GM04503 (cell line): Measurements from ENCODE around the gene LRMDA.
A peak's percentile ranks its signal among the peaks of the same experiment; 100 is the strongest.

Experiments used
- DNase-seq: peaks from one replicate; pipeline ENCODE4 v3.0.0-alpha.2; 2012; ENCODE audit warnings: low read depth

Gene LRMDA

DNA sequence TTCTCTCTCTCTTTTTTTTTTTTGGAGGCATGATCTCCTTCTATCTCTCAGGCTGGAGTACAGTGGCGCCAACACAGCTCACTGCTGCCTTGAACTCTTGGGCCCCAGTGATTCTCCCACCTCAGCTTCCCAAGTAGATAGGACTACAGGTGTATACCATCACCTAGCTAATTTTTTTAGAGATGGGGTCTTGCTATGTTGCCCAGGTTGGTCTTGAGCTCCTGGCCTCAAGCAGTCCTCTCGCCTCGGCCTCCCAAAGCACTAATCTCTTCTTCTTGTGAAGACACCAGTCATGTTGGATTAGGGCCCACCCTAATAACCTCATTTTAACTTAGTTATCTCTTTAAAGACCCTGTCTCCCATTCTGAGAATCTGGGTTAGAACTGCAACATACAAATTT, 45.6 kb downstream of the LRMDA start:
- no peak for DNase-seq

GRCh38 chr10:75477680-75478079, 46.3 kb downstream of the LRMDA start:
- no peak for DNase-seq

DNA sequence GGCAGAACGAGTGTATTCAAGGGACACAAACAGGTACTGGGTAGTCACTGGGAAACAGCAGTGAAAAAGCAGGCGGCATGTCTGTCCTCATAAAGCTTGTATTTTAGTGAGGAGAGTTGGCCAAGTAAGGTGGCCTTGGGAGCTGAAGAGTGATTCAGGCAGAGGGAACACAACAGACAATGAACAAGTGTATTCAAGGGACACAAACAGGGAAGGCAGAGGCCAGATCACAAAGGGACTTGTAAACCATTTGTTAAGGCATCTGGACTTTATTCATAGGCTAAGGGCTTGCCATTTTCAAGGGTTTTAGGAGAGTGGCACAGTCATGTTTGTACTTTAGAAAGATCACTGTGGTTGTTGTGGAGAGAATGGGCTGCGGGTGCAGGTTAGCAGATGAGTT, 49.0 kb downstream of the LRMDA start:
- no peak for DNase-seq

DNA sequence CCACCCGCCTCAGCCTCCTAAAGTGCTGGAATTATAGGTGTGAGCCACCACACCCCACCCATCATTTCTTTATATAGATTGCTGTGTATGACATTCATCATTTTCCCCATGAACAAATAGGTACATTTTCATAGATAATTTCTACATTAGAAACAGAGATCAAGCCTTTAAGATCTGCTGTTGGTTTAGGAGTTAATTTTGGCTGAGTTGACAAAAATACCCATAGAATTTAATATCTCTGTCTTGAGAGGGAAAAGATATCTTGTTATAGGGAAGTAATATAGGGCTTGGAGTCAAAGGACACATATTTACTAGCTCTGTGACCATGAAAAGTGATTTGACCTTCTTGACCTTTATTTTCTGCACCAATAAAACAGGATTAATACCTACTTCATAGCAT, 51.8 kb downstream of the LRMDA start:
- no peak for DNase-seq

GRCh38 chr10:75484717-75485116, 53.3 kb downstream of the LRMDA start:
- DNase-seq = no peak

- DNase-seq = no peak
Observed at GRCh38 chr10:75486591-75486990, 55.2 kb downstream of the LRMDA start.

GRCh38 chr10:75487087-75487754, 55.8 kb downstream of the LRMDA start:
- DNase-seq = no peak

GRCh38 chr10:75487755-75488125, 56.3 kb downstream of the LRMDA start:
- no peak for DNase-seq

DNA sequence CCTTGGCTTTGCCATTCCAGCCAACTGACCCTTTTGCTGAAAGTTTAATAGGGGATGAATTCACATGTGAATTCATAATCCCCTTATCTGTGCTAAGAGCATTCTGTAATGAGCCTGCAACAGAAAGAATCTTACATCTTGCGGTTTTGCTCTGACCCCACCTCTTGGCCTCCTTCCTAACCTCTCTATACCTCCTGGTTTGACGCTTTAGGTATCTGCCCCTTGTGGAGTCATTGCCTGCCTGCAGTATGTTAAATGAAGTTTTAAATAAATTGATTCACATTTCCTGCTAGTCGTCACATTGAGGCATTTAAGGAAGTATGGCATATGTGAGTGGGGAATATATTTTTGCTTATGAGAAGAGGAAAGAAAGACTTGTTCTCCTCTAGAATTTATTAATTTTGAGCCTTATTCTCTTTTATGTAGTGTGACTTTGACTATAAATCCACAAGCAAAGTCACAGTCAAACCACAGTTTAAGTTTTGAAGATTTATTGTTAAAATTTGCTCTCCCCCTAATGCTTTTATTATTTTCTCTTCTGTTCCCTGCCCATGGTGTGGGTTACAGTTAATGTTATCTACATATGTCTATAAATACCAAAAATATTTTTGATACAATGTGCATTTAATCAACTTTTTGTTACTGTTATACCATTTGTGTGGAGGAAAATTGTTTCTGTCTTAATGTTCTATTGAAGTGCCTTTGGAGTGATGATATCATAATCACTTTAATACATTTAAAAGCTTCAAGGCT, 60.9 kb downstream of the LRMDA start:
- no peak for DNase-seq

DNA sequence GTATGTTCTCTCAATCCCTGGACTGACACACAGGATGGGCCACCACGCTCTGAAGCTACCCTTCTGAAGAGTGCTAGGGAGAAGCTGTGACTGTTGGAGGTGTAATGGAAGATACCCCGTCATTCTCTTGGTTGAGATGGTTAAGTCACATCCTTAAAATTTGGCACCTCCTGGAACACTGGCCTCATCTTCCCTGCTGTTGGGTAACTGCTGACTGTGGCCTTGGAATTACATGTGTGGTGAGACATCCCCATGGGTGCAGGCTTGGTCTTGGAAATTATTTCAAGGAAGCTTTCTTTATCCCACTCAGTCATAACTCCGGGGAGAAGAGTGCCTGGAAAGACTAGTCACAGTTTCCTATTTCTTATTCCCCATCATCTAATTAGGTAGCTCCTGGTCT, 62.0 kb downstream of the LRMDA start:
- no peak for DNase-seq

DNA sequence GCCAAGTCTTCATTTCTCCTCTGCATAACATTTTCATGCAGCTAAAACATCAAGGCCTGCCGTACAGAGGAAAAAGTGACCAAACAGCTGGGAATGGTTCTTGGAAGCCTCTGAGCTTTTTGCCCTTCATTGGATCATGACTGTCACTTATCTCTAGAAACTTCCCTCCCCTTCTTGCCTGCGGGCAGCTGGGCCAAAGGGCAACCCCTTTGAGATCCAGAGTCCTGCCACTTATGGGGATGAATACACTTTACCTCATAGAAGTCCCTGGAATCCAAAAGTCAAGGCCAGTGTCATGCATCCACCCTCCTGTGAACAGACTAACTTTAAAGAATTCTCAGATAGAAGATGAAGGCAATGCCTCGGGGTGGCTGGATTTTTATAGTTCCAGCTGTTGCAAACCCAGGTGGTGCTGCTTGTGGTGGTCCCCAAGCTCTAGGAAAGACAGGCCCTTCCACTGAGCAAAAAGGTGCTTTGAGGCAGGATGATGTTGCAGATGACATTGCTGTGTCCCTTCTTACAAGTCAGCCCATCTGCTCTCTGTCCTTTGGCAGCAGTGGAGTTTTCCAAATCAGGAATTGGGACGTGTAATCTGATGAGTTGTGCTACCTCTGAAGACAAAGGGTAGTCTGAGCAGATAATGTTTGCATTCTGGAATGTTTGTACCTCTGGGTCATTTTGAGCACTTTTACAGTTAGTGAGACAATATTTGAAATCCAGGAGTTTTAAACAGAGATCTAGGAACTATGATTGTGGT, 64.2 kb downstream of the LRMDA start:
- DNase-seq = no peak

- DNase-seq = no peak
Observed at GRCh38 chr10:75496191-75496567, 64.8 kb downstream of the LRMDA start.

DNA sequence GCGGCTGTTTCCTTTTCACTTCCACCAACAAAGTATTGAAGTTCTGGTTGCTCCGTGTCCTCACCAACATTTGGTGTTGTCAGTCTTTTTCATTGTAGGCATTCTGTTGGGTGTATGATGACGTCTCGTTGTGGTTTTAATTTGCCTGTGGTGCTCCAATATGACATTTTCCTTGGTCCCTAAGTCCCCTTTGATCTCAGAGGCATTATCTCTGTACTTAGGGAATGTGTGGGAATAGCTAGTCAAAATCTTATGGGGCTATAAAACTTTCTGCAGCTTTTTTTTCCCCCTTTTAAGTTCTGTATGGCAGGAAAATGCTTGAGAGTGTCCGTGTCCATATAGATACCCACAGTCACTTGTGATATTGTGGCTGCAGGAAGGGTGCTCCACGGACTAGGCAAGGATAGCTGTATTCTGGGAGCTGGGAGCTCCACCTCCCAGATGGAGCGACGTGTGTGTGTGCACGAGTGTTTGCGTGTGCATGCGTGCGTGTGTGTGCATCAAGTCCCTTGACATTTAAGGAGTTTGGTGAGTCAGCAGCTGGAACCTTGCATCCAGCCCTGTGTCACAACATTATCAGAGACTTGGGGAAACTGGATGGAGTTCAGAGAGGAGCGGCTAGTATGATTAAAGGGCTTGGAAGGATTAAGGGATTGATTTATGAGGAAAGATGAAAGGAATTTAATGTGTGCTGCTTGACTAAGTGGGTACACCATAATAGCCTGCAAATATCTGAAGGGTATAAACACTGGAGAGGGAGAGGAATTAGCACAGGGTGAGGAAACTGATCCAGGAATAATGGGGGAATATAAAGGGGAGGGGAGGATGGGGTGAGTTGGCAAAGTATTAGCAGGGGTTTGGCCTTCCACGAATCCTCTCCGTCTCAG, 66.8 kb downstream of the LRMDA start:
- peak; percentile 55 for DNase-seq

DNA sequence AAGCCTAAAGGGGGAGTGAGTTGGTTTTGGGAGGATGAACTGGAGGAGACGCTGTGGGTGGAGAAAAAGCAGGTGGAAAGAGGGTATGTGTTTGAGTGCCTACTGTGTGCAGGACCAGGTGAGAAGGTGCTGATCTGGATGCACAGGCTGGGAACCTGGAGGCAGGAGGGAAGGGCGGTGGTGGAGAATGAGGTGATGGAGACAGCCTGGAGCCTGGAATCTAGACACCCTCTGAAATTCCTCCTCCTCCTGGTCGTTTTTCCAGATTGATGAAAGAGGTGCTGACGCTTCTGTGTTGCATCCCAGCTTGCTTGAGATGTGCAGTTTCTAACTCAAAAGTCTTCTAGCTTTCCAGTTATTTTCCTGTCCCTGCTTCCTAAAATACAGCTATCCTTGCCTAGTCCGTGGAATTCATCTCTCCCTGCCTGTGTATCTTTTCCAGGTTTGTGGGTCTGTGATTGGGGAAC, 67.5 kb downstream of the LRMDA start:
- DNase-seq = no peak

GRCh38 chr10:75499556-75500160, 68.2 kb downstream of the LRMDA start:
- DNase-seq = no peak

- no peak for DNase-seq
Observed at GRCh38 chr10:75502389-75502788, 71.0 kb downstream of the LRMDA start.

- no peak for DNase-seq
Observed at GRCh38 chr10:75502838-75503237, 71.4 kb downstream of the LRMDA start.

DNA sequence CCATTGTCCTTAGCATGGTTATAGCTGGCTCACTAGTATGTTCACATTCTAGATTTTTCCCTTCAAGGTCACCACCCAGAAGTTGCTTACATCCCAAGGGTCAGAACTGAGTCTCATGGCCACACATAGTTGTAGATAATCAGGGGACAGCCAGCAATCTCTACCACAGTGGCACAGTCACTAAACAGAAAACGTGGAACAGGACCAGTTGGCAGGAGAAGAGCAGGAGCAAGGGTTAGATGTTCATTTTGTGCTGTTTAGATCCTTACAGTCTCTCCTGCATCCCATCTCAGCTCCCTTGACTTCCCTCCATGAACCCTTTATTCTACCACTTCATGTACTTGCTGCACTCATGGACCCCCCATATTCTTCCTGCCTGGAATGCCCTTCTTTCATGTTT, 73.9 kb downstream of the LRMDA start:
- no peak for DNase-seq

DNA sequence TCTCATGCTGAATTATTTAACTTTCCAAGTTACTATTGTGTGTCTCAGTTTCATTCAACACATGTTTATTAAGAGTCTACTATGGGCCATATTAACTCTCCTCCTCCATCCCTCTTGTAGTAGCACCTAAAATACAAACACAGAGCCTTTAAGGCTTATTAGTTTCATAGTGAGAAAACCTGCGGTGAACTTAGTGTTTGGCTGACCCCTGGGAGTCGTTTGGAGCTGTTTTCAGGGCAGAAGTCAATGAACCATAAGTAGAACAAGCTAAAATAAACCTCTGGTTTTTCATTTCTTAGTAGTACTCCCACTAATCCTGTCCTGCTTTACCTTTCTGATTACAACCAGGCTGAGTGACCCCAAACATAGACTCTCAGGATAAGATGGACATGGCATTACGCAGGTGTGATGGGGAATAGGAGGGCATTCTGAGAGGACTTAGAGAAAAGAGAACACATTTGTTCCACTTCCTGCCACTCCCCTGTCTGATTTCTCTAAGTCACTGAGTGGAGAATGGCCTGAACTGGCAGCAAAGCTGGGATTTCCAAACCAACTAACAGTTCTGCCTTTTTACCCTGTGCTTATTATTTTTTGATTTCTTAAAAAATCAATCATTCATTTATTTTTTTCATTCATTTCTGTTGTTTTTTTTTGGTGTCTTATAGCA, 74.5 kb downstream of the LRMDA start:
- DNase-seq = no peak

GRCh38 chr10:75506930-75507329, 75.5 kb downstream of the LRMDA start:
- DNase-seq = no peak

DNA sequence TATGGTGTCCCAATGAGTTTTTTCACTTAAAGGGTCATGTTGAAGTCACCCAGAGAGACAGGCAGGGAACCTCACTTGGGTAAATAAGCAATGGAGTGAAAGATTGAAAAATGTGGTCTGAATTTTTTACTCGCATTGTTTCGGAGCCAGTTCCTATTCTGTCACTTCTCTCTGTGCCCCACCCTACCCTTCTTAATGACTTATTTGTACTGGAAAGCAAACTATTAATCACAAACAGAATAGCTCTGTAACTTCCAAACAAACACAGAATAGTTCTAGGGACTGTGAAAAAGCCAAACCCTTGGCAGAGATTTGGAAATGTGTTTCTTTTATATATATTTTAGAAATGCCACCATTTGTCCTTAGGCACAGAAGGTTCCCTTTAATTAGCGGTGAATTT, 76.0 kb downstream of the LRMDA start:
- DNase-seq = no peak
